ENCODE data around the gene YBEY.

YBEY gene

GRCh38 chr21:46316708-46317324 is 30.7 kb downstream of the YBEY start:
- no peak for DNase-seq (ENCODE audit: extremely low read depth, low read depth)
- no peak for TF ChIP-seq CTCF (IDR thresholded peaks at IDR 0.05; ENCODE audit: low read depth, low read length)

GRCh38 chr21:46317710-46318463 is 31.7 kb downstream of the YBEY start:
- TF ChIP-seq CTCF (IDR thresholded peaks at IDR 0.05; ENCODE audit: low read depth, low read length), result no peak
- DNase-seq (ENCODE audit: extremely low read depth, low read depth), result no peak

GRCh38 chr21:46318464-46318845 is 32.3 kb downstream of the YBEY start:
- TF ChIP-seq CTCF (IDR thresholded peaks at IDR 0.05; ENCODE audit: low read depth, low read length), result no peak
- no peak for DNase-seq (ENCODE audit: extremely low read depth, low read depth)

GRCh38 chr21:46319186-46319585 is 33.0 kb downstream of the YBEY start:
- DNase-seq (ENCODE audit: extremely low read depth, low read depth), result no peak
- no peak for TF ChIP-seq CTCF (IDR thresholded peaks at IDR 0.05; ENCODE audit: low read depth, low read length)

- DNase-seq (ENCODE audit: extremely low read depth, low read depth), result no peak
- TF ChIP-seq CTCF (IDR thresholded peaks at IDR 0.05; ENCODE audit: low read depth, low read length), result no peak
These were observed 34.2 kb downstream of the YBEY start for GRCh38 chr21:46320331-46320801.

- TF ChIP-seq CTCF (IDR thresholded peaks at IDR 0.05; ENCODE audit: low read depth, low read length), result no peak
- no peak for DNase-seq (ENCODE audit: extremely low read depth, low read depth)
These were observed 36.4 kb downstream of the YBEY start for GRCh38 chr21:46322351-46323226.

All from AG09319 (cell line).